HEK293 (cell line): ENCODE data around the gene RINL.

Source experiments
- BCL11B ChIP-seq: fragments of 450-650 bp; formaldehyde crosslinking; IDR thresholded peaks from 2 replicates; pipeline ENCODE4 v1.5.1; 2016; ENCODE audit warnings: low read depth, missing biosample characterization, missing genetic modification characterization
- GLIS1 ChIP-seq: fragments of 450-650 bp; formaldehyde crosslinking; IDR thresholded peaks from 2 replicates; pipeline ENCODE4 v1.5.1; 2016; ENCODE audit warnings: missing biosample characterization, missing genetic modification characterization
- IKZF3 ChIP-seq: fragments of 450-650 bp; IDR thresholded peaks from 2 replicates; pipeline ENCODE4 v1.5.0; 2018; ENCODE audit warnings: missing biosample characterization, mild to moderate bottlenecking, missing genetic modification characterization, moderate library complexity
- PRDM2 ChIP-seq: fragments of 450-650 bp; formaldehyde crosslinking; IDR thresholded peaks from 2 replicates; pipeline ENCODE4 v1.5.1; 2016; ENCODE audit warnings: missing biosample characterization, missing genetic modification characterization, borderline replicate concordance
- REST ChIP-seq: fragments of 450-650 bp; formaldehyde crosslinking; IDR thresholded peaks from 2 replicates; pipeline ENCODE4 v1.5.1; 2016; ENCODE audit warnings: missing biosample characterization, missing genetic modification characterization
- ZBTB17 ChIP-seq: fragments of 450-650 bp; formaldehyde crosslinking; IDR thresholded peaks from 2 replicates; pipeline ENCODE4 v1.5.1; 2016; ENCODE audit warnings: missing biosample characterization, missing genetic modification characterization
- ZBTB6 ChIP-seq: fragments of 450-650 bp; formaldehyde crosslinking; IDR thresholded peaks from 2 replicates; pipeline ENCODE4 v1.5.1; 2017; ENCODE audit warnings: missing biosample characterization, missing genetic modification characterization
- ZBTB8A ChIP-seq: fragments of 450-650 bp; formaldehyde crosslinking; IDR thresholded peaks from 2 replicates; pipeline ENCODE4 v1.5.1; 2016; ENCODE audit warnings: missing biosample characterization, missing genetic modification characterization
- ZFP37 ChIP-seq: fragments of 450-650 bp; formaldehyde crosslinking; IDR thresholded peaks from 2 replicates; pipeline ENCODE4 v1.5.1; 2016; ENCODE audit warnings: missing biosample characterization, missing genetic modification characterization
- ZFP69B ChIP-seq: fragments of 450-650 bp; formaldehyde crosslinking; IDR thresholded peaks from 2 replicates; pipeline ENCODE4 v1.5.1; 2016; ENCODE audit warnings: missing biosample characterization, missing genetic modification characterization
- ZNF10 ChIP-seq: fragments of 450-650 bp; formaldehyde crosslinking; IDR thresholded peaks from 2 replicates; pipeline ENCODE4 v1.5.1; 2017; ENCODE audit warnings: missing biosample characterization, missing genetic modification characterization
- ZNF280D ChIP-seq: fragments of 450-650 bp; formaldehyde crosslinking; IDR thresholded peaks from 2 replicates; pipeline ENCODE4 v1.5.1; 2016; ENCODE audit warnings: missing biosample characterization, missing genetic modification characterization
- ZNF292 ChIP-seq: fragments of 450-650 bp; formaldehyde crosslinking; IDR thresholded peaks from 2 replicates; pipeline ENCODE4 v1.5.1; 2016; ENCODE audit warnings: low read depth, missing biosample characterization, missing genetic modification characterization, borderline replicate concordance
- ZNF302 ChIP-seq: fragments of 450-650 bp; formaldehyde crosslinking; IDR thresholded peaks from 2 replicates; pipeline ENCODE4 v1.5.1; 2016; ENCODE audit warnings: missing biosample characterization, missing genetic modification characterization, low read depth
- ZNF394 ChIP-seq: fragments of 450-650 bp; formaldehyde crosslinking; IDR thresholded peaks from 2 replicates; pipeline ENCODE4 v1.5.1; 2016; ENCODE audit warnings: missing biosample characterization, missing genetic modification characterization, mild to moderate bottlenecking, moderate library complexity, borderline replicate concordance
- ZNF521 ChIP-seq: fragments of 450-650 bp; formaldehyde crosslinking; IDR thresholded peaks from 2 replicates; pipeline ENCODE4 v1.5.1; 2017; ENCODE audit warnings: missing biosample characterization, mild to moderate bottlenecking, missing genetic modification characterization
- ZNF529 ChIP-seq: fragments of 450-650 bp; formaldehyde crosslinking; IDR thresholded peaks from 2 replicates; pipeline ENCODE4 v1.5.1; 2017; ENCODE audit warnings: missing genetic modification characterization, missing biosample characterization; ENCODE audit not compliant: insufficient replicate concordance
- ZNF670 ChIP-seq: fragments of 450-650 bp; formaldehyde crosslinking; IDR thresholded peaks from 2 replicates; pipeline ENCODE4 v1.5.1; 2016; ENCODE audit warnings: missing biosample characterization, missing genetic modification characterization, low read depth
- ZNF677 ChIP-seq: fragments of 450-650 bp; IDR thresholded peaks from 2 replicates; pipeline ENCODE4 v1.5.0; 2018; ENCODE audit warnings: missing biosample characterization, mild to moderate bottlenecking, missing genetic modification characterization, moderate library complexity
- ZNF776 ChIP-seq: fragments of 450-650 bp; formaldehyde crosslinking; IDR thresholded peaks from 2 replicates; pipeline ENCODE4 v1.5.0; 2017; ENCODE audit warnings: missing biosample characterization, missing genetic modification characterization, borderline replicate concordance
- ZNF791 ChIP-seq: fragments of 450-650 bp; formaldehyde crosslinking; IDR thresholded peaks from 2 replicates; pipeline ENCODE4 v1.5.1; 2016; ENCODE audit warnings: missing biosample characterization, missing genetic modification characterization
- ZNF792 ChIP-seq: fragments of 450-650 bp; formaldehyde crosslinking; IDR thresholded peaks from 2 replicates; pipeline ENCODE4 v1.5.1; 2016; ENCODE audit warnings: missing biosample characterization, missing genetic modification characterization
- ZNF837 ChIP-seq: fragments of 450-650 bp; formaldehyde crosslinking; IDR thresholded peaks from 2 replicates; pipeline ENCODE4 v1.5.1; 2016; ENCODE audit warnings: missing biosample characterization, missing genetic modification characterization
- ZSCAN16 ChIP-seq: fragments of 450-650 bp; formaldehyde crosslinking; IDR thresholded peaks from 2 replicates; pipeline ENCODE4 v1.5.1; 2016; ENCODE audit warnings: missing biosample characterization, missing genetic modification characterization
- ZSCAN30 ChIP-seq: fragments of 450-650 bp; IDR thresholded peaks from 2 replicates; pipeline ENCODE4 v1.5.1; 2018; ENCODE audit warnings: missing biosample characterization, mild to moderate bottlenecking, missing genetic modification characterization, moderate library complexity
- ZXDB ChIP-seq: fragments of 450-650 bp; formaldehyde crosslinking; IDR thresholded peaks from 2 replicates; pipeline ENCODE4 v1.5.1; 2016; ENCODE audit warnings: missing biosample characterization, missing genetic modification characterization

Gene RINL

GRCh38 chr19:38837656-38838121, 40.4 kb downstream of the RINL start (continued):
- TF ChIP-seq ZXDB (tag by site-specific recombination): peak; percentile 17; the same call in 1 of the 2 replicates
- no peak for TF ChIP-seq ZNF394 (tag by site-specific recombination)
- TF ChIP-seq ZNF776: no peak
- TF ChIP-seq ZBTB6 (tag by site-specific recombination): no peak
- 0 out of 2 replicates have a peak, but pooled peaks have one; percentile 7 for TF ChIP-seq ZSCAN30 (tag by site-specific recombination)
- TF ChIP-seq ZSCAN16 (tag by site-specific recombination): peak; percentile 95
- TF ChIP-seq ZNF280D: no peak
- no peak for TF ChIP-seq ZNF791 (tag by site-specific recombination)
- no peak for TF ChIP-seq ZNF10
- no peak for TF ChIP-seq ZNF292
- TF ChIP-seq BCL11B (tag by site-specific recombination): no peak
- TF ChIP-seq ZFP37 (tag by site-specific recombination): no peak
- no peak for TF ChIP-seq ZBTB17 (tag by site-specific recombination)
- TF ChIP-seq REST (tag by site-specific recombination): no peak
- no peak for TF ChIP-seq ZNF521
- no peak for TF ChIP-seq ZNF670 (tag by site-specific recombination)
- no peak for TF ChIP-seq ZNF677
- no peak for TF ChIP-seq ZBTB8A (tag by site-specific recombination)
- no peak for TF ChIP-seq ZNF302 (tag by site-specific recombination)
- 0 out of 2 replicates have a peak, but pooled peaks have one; percentile 34 for TF ChIP-seq ZFP69B (tag by site-specific recombination)
- no peak for TF ChIP-seq ZNF837
- no peak for TF ChIP-seq PRDM2 (tag by site-specific recombination)
- TF ChIP-seq ZNF792: no peak
- TF ChIP-seq GLIS1: no peak
- TF ChIP-seq ZNF529 (tag by site-specific recombination): no peak
- TF ChIP-seq IKZF3 (tag by site-specific recombination): peak; percentile 71
